A172 (cell line): ENCODE data around the gene OTX2. TPM values are rescaled to one million over a fixed set of nuclear protein-coding genes. Genes with fewer than 3 reads are reported as not detected.

ENCODE experiments used
- DNase-seq: peaks from one replicate; pipeline ENCODE4 v3.0.0-alpha.2; 2015; ENCODE audit warnings: low spot score
- total RNA-seq: library from RNA; depleted of rRNA; stranded (reverse); fragments of >200 nt; shearing (Covaris generic); gene quantifications from 2 replicates; pipeline ENCODE4 v1.2.3, GENCODE V29; 2014

Gene OTX2
- total RNA-seq, 1 experiment from 2014 or later = not detected

- no peak for DNase-seq
Measured at GRCh38 chr14:56812364-56813141, 2.3 kb upstream of the OTX2 start.

GRCh38 chr14:56811593-56812363, 1.5 kb upstream of the OTX2 start:
- no peak for DNase-seq

DNA sequence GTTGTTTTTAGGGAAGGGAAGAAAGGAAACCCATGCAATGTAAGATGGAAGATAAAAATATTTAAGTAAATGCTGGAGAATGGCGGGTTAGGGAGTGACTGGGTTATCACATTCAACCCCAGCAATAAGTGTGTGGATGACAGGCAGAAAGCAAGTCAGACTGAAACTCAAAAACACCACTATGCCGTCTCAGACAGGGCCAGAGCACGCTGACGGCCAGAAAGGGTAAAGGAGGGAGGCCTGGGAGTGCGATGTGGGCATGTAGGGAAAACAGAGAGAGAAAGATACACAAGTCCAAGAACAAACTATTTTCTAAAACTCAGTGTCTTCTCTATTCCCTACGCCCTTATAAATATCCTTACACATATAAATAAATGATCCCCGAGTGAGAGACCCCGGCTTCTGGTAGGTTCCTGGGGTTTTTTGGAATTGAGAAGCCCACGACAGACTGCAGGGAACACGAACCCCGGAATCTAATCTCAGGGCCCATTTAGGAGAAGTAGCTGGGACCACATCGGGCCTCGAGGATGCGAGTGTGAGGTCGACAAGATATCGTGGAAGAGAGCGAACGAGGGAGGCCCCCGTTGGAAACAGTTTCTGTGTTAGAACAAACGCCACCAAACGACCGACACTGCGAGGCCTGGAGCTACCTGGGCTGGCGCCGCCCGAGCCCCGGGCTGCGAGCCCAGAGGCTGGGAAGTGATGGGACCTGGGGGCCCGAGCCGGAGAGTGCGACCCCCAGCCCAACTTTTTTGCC, 735 bp upstream of the OTX2 start:
- no peak for DNase-seq

GRCh38 chr14:56809270-56810146, 771 bp downstream of the OTX2 start:
- no peak for DNase-seq

GRCh38 chr14:56808383-56809269, 1.7 kb downstream of the OTX2 start:
- no peak for DNase-seq

GRCh38 chr14:56808110-56808382, 2.2 kb downstream of the OTX2 start:
- DNase-seq = no peak

- DNase-seq = no peak
Measured at GRCh38 chr14:56807386-56808109, 2.7 kb downstream of the OTX2 start.

- no peak for DNase-seq
Measured at GRCh38 chr14:56806760-56807159, 3.5 kb downstream of the OTX2 start.

- DNase-seq = no peak
Measured at GRCh38 chr14:56805992-56806727, 4.1 kb downstream of the OTX2 start.

- no peak for DNase-seq
Measured at GRCh38 chr14:56805201-56805991, 4.9 kb downstream of the OTX2 start.

DNA sequence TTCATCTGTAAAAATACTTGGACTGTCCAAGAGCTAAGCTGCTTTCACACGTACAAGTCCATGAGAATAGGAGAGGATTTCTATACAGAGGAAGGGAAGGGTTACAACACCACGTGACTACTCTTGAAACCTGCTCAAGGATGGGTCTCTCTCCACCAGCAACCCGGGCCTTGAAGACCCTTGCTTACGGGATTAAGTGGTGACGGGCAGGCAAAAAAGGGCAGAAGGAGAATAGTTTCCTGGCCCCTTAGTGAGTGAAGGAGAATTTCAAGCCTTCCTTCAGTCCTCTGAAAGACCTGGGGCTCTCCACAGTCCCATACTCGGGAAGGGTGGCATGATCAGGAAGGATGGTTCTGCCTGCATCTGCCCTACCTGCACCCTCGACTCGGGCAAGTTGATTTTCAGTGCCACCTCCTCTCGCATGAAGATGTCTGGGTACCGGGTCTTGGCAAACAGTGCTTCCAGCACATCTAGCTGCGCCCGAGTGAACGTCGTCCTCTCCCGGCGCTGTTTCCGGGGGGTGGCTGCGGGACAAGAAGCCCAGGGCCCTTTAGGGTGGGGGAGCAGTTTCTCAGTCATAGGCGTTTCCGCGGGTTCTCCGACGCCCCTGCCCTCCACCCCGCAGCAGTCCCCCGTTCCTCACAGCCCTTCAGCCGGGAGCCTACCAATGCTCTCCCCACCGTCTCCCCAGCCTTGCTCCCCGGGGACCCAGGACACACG, 6.3 kb downstream of the OTX2 start:
- no peak for DNase-seq

DNA sequence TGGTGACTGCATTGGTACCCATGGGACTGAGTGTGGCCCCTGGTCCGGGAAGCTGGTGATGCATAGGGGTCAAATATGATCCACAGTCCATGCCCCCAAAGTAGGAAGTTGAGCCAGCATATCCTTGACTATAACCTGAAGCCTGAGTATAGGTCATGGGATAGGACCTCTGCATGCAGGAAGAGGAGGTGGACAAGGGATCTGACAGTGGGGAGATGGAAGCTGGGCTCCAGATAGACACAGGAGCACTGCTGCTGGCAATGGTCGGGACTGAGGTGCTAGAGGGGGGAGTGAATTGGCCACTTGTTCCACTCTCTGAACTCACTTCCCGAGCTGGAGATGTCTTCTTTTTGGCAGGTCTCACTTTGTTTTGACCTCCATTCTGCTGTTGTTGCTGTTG, 8.4 kb downstream of the OTX2 start:
- no peak for DNase-seq

- DNase-seq = no peak
Measured at GRCh38 chr14:56799343-56799645, 11.0 kb downstream of the OTX2 start.

DNA sequence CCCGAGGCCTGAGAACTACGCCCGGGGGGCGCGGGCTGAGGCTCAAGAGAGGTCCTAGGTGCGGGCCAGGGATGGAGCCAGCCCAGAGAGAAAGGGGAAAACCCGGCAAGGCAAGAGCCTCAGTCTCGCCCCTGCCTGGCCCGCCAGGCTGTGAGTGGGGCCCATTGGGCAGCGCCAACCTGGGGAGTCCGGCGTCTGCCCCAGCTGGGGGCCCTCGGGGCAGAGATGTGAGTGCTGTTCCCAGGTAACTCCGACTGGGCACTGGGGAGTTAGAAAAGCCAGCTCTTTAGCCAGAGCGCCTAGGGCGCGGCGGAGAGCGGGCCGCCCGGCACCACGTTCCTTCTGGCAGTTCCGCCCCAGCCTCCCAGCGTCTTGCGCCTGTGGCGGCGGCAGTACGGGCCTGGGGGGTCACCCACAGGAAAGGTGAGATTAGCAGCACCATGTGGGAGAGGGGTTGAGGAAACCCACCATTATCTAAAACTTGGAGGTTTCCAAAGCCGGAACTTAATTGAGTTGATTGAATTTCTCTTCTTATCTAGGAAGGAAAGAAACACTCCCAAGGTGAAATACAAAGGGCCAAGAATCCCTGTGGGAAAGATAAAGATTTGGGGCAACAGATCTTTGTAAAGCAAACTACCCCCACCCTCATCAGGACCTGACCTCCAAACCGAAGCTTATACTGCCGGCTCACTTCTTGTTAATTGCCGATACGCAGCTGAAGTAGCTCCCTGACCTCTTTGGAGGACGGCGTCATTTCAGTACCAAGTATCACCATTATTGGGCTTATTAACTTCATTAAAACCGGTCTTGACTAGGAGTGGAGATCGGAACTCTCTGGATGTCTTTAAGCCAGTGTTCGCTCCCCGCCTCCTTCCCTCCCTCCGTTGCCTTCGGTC, 11.6 kb downstream of the OTX2 start:
- DNase-seq = no peak

DNA sequence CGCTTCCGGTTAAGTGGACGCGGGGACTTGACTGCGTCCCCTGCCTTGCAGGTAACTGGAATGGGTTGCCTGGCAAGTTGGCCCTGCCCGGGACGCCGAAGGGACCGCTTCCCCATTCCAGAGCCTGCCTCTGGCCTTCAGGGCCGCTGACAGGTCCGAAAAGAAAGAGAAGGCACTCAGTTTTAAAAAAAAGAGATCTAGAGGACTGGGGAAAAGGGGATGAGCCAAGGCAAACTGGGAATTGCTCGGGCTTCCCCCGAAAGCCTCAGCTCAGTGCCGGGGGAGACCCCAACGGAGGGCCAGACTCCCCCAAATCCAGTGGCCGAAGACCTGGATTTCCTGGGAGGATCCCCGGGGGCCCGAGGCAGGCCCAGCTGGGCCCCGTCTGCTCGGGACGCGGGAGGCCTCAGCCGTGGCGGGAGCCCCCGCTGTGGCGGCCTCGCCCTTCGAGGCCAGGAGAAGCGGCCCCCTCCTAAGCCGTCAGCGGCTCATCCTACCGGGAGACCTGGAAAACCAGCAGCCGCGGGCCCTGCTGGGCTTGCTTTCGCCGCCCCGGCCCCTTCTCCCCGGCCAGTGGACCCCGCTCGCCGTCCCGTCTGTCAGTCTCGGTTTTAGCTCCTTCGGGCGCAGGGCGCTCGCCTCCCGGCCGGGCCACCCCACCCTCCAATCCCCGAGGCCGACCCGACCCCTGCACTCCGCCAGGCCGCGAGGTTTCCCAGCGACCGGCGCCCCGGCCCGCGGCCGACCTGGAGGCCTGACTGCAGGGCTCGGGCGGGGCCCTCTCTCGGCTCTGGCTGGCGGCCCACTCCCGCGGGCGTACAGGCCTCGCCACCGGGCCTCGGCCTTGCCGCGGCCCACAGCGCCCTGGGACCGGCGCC, 12.5 kb downstream of the OTX2 start:
- DNase-seq = no peak

GRCh38 chr14:56797003-56797568, 13.2 kb downstream of the OTX2 start:
- DNase-seq = no peak
